HUES6 (cell line): Measurements from ENCODE around the gene OR1F1.

Experiments
- H3K27ac ChIP-seq: 2 replicates; pipeline ENCODE4 v1.7.0; 2013; ENCODE audit warnings: low read depth, mild to moderate bottlenecking, low read length, inconsistent platforms
- H3K27me3 ChIP-seq: 2 replicates; pipeline ENCODE4 v1.6.1; 2013; ENCODE audit warnings: low read length; ENCODE audit not compliant: control insufficient read depth, insufficient read depth
- H3K36me3 ChIP-seq: 2 replicates; pipeline ENCODE4 v1.6.1; 2013; ENCODE audit warnings: low read length; ENCODE audit not compliant: control insufficient read depth, insufficient read depth
- H3K4me1 ChIP-seq: 2 replicates; pipeline ENCODE4 v1.6.1; 2013; ENCODE audit warnings: low read length; ENCODE audit not compliant: control insufficient read depth, insufficient read depth
- H3K4me3 ChIP-seq: 2 replicates; pipeline ENCODE4 v1.5.1; 2013; ENCODE audit warnings: low read depth, low read length
- H3K9ac ChIP-seq: one replicate; pipeline ENCODE4 v1.6.1; 2013; ENCODE audit warnings: mild to moderate bottlenecking, low read length
- H3K9me3 ChIP-seq: 2 replicates; pipeline ENCODE4 v1.6.1; 2013; ENCODE audit warnings: low read depth, low read length; ENCODE audit not compliant: control insufficient read depth, insufficient read depth

Gene OR1F1

DNA sequence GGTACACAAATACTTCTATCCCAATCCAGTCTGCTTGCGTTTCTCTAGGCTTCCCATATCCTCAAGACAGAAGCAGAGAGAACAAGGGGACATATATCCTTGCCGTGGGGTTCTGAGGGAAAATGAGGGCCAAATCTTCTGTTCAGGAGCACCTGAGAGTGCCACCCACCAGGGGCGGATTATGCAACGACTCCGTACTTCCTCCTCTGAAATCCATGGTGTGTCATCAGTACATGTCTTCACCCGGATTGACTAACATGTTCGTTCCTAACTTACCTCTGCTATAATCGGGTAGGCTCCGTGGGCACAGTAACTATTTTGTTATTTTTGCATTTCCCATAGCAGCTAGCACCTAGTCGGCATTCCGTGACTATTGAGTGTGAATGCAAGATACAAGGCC lies 54.7 kb downstream of the OR1F1 start:
- no peak overlapping the region for H3K4me3 ChIP-seq
- no peak overlapping the region for H3K27ac ChIP-seq
- H3K4me1 ChIP-seq = no peaks in the 10 kb centered on the region
- H3K9ac ChIP-seq = no peak overlapping the region
- H3K9me3 ChIP-seq = peaks cover 7% of the 10 kb centered on the region; the same call in 1 of the 2 replicates
- H3K36me3 ChIP-seq = no peaks in the 10 kb centered on the region
- H3K27me3 ChIP-seq = no peaks in the 10 kb centered on the region

DNA sequence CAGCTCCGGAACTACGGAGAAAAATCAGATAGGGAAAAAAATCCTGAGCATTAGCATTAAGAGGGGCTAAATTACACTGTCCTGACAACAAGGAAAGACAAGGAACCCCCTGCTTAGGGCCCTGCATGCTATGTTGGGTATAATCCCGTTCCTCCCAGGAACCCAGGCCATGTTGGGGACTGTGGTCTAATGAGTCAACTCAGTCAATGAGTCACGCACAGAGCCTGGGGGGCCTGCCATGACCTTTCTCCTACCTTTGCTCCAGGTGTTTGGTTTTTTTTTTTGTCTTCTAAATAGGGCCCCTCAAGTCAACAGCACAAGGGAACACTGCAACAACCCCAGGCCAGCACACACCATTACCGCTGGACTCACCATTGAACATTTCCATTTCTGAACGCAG lies 55.9 kb downstream of the OR1F1 start:
- Histone ChIP-seq H3K4me1 (no peaks in the 10 kb centered on the region), H3K27me3 (peaks cover 3% of the 10 kb centered on the region; the same call in 1 of the 2 replicates), H3K9me3 (peaks cover 7% of the 10 kb centered on the region; the same call in 1 of the 2 replicates), H3K9ac (no peak overlapping the region), H3K27ac (no peak overlapping the region), H3K36me3 (no peaks in the 10 kb centered on the region), H3K4me3 (no peak overlapping the region)

DNA sequence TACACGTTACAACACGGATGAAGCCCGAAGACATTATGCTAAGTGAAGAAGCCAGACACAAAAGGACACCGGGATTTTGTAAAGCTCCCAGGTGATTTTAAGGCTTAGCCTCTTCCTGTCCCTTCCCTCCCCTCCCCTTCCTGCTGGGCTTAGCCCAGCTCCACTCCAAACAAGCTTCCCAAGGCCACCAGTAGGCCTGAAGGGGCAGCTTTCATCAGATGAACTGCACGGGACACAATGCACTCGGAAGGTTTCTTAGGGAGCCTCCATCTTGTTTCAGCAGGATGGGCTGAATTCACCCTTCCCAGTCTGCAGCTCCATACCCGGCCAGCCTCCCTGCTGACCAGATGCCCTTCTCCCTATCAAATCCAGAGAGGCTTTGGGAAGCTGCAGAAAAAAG lies 58.0 kb downstream of the OR1F1 start:
- Histone ChIP-seq H3K36me3 (no peaks in the 10 kb centered on the region), H3K4me3 (no peak overlapping the region), H3K9ac (no peak overlapping the region), H3K27me3 (peaks cover 7% of the 10 kb centered on the region; the same call in 1 of the 2 replicates), H3K4me1 (no peaks in the 10 kb centered on the region), H3K27ac (no peak overlapping the region), H3K9me3 (peaks cover 9% of the 10 kb centered on the region; the same call in 1 of the 2 replicates)

DNA sequence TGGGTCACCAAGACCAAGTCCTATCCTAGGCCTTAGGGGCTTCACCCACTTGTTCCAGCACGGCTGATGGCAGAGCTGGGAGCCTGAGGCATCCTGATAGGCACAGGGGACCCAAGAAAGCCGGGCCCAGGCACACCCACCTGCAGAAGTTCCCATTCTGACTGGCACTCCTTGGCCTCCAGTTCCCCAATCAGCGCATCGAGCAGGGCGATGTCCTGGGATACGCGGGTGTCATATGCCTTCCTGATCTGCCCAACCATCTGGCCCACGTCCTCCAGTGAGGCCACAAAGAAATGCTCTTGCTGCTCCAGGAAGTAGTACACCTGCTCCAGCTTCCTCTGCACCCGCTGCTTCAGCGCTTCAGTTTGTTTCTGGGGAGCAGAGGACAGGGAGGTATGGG lies 58.9 kb downstream of the OR1F1 start:
- Histone ChIP-seq H3K36me3 (no peaks in the 10 kb centered on the region), H3K27me3 (peaks cover 7% of the 10 kb centered on the region; the same call in 1 of the 2 replicates), H3K9ac (no peak overlapping the region)

DNA sequence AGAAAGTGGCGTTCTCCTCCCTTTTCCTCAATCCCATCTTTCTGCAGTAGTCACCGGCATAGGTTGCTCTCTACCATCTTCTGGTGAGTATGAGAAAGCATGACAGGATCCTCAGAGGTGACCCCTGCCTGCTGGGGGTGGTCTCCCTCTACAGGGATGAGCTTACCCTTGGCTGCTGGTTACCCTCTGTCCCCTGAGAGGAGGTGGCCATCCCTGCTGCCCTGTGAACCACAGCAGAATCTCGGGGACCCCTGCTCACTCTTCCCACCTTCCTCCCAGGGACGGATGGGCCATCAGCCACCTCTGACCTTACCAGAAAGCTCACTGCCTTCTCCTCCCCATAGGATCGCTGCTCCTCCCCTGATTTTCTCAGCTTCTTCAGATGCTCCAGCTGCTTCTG lies 60.6 kb downstream of the OR1F1 start:
- no peak overlapping the region for H3K9ac ChIP-seq
- peaks cover 9% of the 10 kb centered on the region; the same call in 1 of the 2 replicates for H3K9me3 ChIP-seq
- H3K27me3 ChIP-seq = peaks cover 7% of the 10 kb centered on the region; the same call in 1 of the 2 replicates
- no peaks in the 10 kb centered on the region for H3K4me1 ChIP-seq
- H3K27ac ChIP-seq = no peak overlapping the region
- H3K4me3 ChIP-seq = no peak overlapping the region
- H3K36me3 ChIP-seq = no peaks in the 10 kb centered on the region

More for the DNA sequence above, 58.9 kb downstream of the OR1F1 start:
- no peaks in the 10 kb centered on the region for H3K4me1 ChIP-seq
- H3K4me3 ChIP-seq = no peak overlapping the region
- no peak overlapping the region for H3K27ac ChIP-seq
- H3K9me3 ChIP-seq = peaks cover 9% of the 10 kb centered on the region; the same call in 1 of the 2 replicates

DNA sequence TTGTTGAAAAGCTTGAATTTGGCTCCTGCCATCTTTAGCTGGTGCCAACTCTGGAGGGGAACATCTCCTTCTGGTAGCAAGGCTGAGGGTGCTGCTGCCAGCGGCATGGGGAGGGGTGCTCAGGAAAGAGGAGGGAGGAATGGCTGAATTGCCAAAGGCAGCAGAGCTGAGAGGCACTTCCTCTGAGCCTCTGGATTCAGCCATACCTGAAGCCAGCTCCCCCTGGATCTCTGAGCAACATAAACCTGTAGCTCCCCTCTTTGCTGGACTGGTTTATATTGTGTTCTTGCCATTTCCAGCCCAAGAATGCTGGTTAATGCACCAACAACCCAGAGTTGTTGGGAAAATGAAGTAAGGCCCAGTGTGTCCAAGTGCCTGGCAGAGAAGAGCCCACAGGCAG lies 61.0 kb downstream of the OR1F1 start:
- H3K36me3 ChIP-seq = no peaks in the 10 kb centered on the region
- peaks cover 9% of the 10 kb centered on the region; the same call in 1 of the 2 replicates for H3K9me3 ChIP-seq
- H3K9ac ChIP-seq = no peak overlapping the region
- peaks cover 7% of the 10 kb centered on the region; the same call in 1 of the 2 replicates for H3K27me3 ChIP-seq
- H3K27ac ChIP-seq = no peak overlapping the region
- H3K4me3 ChIP-seq = no peak overlapping the region
- H3K4me1 ChIP-seq = no peaks in the 10 kb centered on the region

DNA sequence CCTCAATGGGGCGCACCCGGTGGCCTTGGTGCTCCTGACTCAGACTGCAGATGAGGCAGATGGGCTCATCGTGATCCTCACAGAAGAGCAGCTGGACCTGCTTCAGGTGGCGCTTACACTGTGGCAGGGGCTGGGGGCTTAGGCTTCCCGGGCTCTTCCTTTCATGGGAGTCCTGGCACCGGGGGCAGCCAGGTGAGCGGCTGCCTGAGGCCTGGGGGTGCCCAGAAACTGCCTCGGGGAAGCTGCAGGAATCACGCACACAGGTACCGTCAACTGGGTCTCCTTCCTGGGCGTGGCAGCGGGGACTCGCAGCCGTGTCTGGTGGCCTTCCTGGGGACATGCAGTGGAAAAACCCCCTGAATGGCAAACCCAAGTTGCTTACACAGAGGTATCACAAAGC lies 61.4 kb downstream of the OR1F1 start:
- Histone ChIP-seq H3K27me3 (peaks cover 7% of the 10 kb centered on the region; the same call in 1 of the 2 replicates), H3K4me3 (no peak overlapping the region), H3K9ac (no peak overlapping the region), H3K9me3 (peaks cover 5% of the 10 kb centered on the region; the same call in 1 of the 2 replicates), H3K36me3 (no peaks in the 10 kb centered on the region), H3K4me1 (no peaks in the 10 kb centered on the region), H3K27ac (no peak overlapping the region)

DNA sequence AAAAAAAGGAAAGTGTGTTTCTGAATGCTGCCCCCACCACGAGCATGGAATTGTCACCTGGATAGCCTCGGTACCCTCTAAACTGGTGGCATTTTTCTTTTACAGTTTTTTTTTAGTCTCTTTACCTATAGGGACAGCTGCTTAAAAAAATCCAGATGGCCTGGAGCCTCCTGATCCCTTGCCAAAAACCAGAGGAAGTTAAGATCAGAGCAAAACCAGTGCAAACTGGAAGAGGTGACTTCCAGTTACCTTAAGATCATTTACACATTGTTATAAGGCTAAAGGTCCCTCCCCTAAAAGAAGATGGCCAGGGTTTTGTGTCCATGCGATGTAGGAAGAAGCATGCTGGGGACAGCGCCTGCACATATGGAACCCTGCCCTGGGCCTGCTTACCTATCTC lies 65.0 kb downstream of the OR1F1 start:
- no peak overlapping the region for H3K27ac ChIP-seq
- peaks cover 7% of the 10 kb centered on the region; the same call in 1 of the 2 replicates for H3K27me3 ChIP-seq
- no peaks in the 10 kb centered on the region for H3K4me1 ChIP-seq

DNA sequence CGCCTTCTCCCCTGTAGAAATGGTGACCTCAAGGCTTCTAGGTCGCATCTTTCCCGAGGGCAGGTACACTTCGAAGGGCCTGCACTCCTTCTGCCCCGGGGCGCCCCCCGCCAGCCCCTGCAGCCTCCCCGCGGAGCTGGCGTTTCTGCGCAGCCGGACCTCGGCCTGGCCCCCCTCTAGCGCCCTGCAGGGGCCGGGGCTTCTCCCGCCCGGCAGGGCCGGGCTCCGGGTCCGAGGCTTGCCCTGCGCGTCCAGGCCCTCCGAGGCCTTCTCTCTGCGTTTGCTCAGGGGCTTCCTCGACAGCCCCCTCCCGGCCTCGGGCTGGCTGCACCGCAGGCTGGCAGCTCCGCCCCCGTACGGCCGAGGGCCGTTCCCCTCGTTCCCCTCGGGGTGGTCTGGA lies 66.3 kb downstream of the OR1F1 start:
- peaks cover 9% of the 10 kb centered on the region; the same call in 1 of the 2 replicates for H3K27me3 ChIP-seq
- H3K4me1 ChIP-seq = no peaks in the 10 kb centered on the region
- no peak overlapping the region for H3K27ac ChIP-seq
- no peak overlapping the region for H3K4me3 ChIP-seq
- H3K9ac ChIP-seq = no peak overlapping the region
- no peaks in the 10 kb centered on the region for H3K36me3 ChIP-seq
- peaks cover under 1% of the 10 kb centered on the region; the same call in 1 of the 2 replicates for H3K9me3 ChIP-seq

More for the DNA sequence above, 65.0 kb downstream of the OR1F1 start:
- H3K4me3 ChIP-seq = no peak overlapping the region
- H3K36me3 ChIP-seq = no peaks in the 10 kb centered on the region
- H3K9ac ChIP-seq = no peak overlapping the region
- peaks cover 2% of the 10 kb centered on the region; the same call in 1 of the 2 replicates for H3K9me3 ChIP-seq
